Measurements from ENCODE around the gene SHISA5.

DNA sequence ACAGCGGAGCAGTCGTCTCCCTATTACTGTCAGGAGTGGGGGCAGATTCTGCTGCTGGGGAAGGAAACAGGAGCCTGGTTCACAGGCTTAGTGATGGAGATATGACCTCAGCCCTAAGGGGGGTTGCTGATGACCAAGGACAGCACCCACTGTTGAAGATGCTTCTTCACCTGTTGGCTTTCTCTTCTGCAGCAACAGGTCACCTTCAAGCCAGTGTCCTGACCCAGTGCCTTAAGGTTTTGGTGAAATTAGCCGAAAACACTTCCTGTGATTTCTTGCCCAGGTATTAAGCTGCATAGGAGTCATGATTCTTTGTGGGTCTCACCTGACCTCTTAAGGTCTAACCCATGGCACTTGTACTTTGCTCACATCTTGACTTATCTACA is 43.5 kb downstream of the SHISA5 start:
- TF ChIP-seq SUZ12 (IDR thresholded peaks at IDR 0.05; ENCODE audit: unreplicated experiment) (no peak), TAF1 (IDR thresholded peaks at IDR 0.05; ENCODE audit: borderline replicate concordance, low read depth, low read length) (no peak), CHD2 (IDR thresholded peaks at IDR 0.05; ENCODE audit: borderline replicate concordance, low read depth, low read length) (no peak), CREB1 (IDR thresholded peaks at IDR 0.05; ENCODE audit: low read depth) (no peak), RAD21 (IDR thresholded peaks at IDR 0.05; ENCODE audit: insufficient read depth, low read depth, low read length) (no peak), POLR2A (IDR thresholded peaks at IDR 0.05; ENCODE audit: low read depth, low read length) (no peak)
- TF ChIP-seq, protein P1, sequence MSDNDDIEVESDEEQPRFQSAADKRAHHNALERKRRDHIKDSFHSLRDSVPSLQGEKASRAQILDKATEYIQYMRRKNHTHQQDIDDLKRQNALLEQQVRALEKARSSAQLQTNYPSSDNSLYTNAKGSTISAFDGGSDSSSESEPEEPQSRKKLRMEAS (IDR thresholded peaks at IDR 0.05; ENCODE audit: low read depth, low read length) = no peak
